HG03159 (cell line): ENCODE data around the gene ANAPC16.
"Not testable (repeated sequence)": the region's sequence is repeated elsewhere in the genome, so short reads cannot be mapped to it uniquely, and the experiment has no call there.

Experiments used
- ATAC-seq: cut with Tn5 transposase; IDR thresholded peaks from one replicate; pipeline ENCODE4 v1.9.1; 2021; ENCODE audit warnings: mild to moderate bottlenecking, moderate library complexity; ENCODE audit not compliant: unreplicated experiment

The ANAPC16 gene

DNA sequence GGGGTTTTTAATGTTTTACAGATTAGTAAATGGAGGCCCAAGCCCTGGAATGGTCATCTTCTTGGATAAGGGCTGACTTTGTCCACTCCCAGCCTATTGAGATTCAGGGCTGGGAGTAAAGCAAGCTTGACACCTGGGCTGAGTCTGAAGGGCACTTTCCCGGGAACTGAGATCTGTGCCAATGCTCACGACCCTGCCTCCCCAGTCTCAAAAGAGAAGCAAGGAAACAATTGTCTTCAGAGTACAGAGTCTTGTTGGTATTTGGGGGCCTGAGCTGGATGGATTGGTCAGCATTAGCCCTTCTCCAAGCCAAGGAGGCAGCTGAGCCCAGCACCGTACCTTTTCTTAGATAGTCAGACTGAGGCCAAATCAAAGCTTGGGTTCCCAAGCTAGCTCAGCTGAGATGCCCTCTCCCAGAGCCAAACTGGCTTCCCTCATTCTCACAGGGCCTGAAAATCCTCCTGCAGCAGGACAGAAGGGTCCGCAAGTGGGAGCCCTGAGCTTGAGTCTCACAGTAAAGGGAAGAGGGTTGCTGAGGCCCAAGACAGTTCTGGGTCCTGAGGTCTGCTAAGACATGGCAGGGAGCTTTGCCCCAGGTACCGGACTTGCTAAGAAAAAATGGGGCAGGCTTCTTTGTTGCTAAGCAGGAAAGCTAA lies 61.7 kb downstream of the ANAPC16 start:
- ATAC-seq = no peak

DNA sequence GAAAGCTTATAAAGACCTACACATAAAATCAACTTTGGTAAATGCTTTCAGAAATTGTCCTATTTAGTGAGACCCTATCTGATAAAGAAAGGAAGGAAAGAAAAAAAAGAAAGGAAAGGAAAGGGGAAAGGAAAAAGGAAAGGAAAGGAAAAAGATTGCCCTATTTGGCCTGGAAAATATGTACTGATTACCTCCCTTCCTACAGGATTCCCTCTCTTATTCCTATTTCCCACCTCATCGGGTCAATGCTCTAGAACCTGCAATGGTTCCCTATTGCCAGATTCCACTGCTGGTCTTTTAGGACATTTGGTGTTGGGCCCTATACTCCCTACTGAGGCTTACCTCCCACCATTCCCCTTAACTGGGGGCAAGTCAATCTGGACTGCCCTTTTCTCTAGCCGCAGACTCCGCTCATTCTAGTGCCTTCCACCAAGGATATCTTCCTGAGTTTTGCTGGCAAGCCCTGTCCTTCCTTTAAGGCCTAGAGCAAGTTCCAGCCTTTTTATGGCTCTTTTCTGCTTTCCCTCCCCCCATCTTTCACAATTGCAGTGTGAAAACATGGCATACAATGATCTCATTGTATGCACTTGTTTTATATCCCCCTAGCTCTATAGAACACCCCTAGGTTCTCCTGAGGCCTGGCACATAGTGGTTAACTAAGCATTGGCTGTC lies 62.3 kb downstream of the ANAPC16 start:
- no peak for ATAC-seq

DNA sequence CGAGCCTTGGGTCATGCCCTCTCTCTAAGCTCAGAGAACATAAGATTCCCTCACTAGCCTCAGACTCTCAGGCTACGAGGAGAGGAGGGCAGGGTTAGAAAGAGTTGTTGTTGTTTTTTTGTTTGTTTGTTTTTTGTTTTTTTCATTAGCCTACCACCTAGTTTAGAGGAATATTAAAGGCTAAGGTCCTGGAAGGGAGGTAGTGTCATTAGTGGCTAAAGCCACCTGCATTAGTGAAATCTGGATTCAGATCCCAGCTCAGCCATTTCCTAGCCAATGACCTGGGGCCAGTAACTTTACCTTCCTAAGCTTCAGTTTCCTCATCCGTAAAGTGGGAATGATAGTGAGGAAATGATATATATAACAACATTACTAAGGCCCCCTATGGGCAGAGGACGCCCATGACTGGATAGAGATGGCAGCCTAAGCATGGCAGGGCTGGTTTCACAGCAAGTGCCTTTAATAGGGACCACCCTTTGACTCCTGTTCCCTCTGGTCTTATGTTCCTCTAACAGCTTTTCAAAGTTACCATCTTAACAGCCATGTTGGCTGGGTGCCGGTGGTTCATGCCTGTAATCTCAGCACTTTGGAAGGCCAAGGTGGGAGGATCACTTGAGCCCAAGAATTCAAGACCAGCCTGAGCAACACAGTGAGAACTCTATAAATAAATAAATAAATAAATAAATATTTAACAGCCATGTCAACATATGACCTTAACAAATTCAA lies 63.0 kb downstream of the ANAPC16 start:
- ATAC-seq = no peak

DNA sequence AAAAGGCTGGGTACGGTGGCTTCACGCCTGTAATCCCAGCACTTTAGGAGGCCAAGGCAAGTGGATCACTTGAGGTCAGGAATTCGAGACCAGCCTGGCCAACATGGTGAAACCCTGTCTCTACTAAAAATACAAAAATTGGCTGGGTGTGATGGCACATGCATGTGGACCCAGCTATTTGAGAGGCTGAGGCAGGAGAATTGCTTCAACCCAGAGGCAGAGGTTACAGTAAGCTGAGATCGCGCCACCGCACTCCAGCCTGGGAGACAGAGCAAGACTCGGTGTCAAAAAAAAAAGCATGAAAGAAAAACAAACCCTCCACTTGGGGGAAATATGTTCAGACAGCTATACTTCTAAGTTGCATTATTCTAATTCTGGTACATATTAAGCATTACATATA lies 63.8 kb downstream of the ANAPC16 start:
- not testable (repeated sequence) for ATAC-seq

DNA sequence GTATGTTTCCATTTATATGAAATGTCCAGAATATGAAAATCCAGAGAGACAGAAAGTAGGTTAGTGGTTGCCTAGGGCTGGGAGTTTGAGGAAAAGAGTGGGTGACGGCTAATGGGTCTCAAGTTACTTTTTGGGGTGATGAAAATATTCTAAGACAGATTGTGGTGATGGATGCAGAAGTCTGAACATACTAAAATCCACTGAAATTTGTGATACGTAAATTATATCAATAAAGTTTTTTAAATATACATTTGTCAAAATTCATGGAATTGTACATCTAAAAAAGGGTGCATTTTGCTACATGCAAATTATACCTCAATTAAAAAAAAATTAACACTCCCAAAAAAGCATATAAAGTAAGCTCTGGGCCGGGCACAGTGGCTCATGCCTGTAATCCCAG lies 67.3 kb downstream of the ANAPC16 start:
- ATAC-seq = no peak
